ENCODE measurements around the gene TMA7B. TPM values are rescaled to one million over a fixed set of nuclear protein-coding genes. Genes with fewer than 3 reads are reported as not detected.

Gene TMA7B
- total RNA-seq, 2 donors from 2014 or later = 4.6 TPM; not detected in 1

DNA sequence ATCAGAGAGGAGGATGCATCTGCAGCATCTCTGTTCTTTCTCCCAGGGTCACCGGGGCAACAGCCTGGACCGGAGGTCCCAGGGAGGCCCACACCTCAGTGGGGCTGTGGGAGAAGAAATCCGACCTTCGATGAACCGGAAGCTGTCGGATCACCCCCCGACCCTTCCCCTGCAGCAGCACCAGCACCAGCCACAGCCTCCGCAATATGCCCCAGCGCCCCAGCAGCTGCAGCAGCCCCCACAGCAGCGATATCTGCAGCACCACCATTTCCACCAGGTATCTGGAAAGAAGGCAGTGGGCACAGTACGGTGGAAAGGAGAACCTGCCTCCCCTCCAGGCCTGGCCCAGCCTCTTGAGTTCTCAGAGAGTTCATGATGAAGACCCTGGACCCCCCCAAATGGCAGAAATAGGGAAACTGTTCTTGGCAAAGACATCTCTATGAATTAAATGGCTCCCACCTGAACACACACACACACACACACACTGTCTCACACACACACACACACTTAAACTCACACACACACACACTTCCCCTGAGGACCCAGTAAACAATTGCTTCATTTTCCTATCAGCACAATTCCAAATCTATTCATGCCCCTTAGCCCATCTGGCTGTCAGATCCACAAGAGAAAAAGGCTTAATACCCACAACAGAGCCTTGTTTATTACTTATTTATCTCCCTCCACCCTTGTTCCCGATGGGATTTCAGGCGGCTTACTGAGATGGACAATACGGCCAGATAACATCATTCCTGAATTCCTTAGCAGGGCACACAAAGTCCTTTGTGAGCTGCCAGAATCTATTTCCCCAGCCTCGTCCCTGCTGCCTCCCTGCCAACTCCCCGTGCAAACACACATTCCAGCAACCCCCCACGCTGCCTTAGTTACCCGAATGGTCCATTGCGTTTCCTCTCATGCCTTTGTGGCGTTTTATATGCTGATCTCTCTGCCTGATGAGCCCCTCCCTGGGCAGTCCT, 8.1 kb downstream of the TMA7B start:
- no peak overlapping the region for H3K4me3 ChIP-seq
- ATAC-seq (ENCODE audit: insufficient number of reproducible peaks, low FRiP score, low read depth) (no peak), DNase-seq (ENCODE audit: low spot score) (no peak)
- H3K27me3 ChIP-seq (replicated peaks; ENCODE audit: insufficient read depth) = no peaks in the 10 kb centered on the region
- H3K9me3 ChIP-seq = no peaks in the 10 kb centered on the region
- H3K27ac ChIP-seq = no peak overlapping the region
- H3K36me3 ChIP-seq = no peaks in the 10 kb centered on the region
- TF ChIP-seq, protein P1, sequence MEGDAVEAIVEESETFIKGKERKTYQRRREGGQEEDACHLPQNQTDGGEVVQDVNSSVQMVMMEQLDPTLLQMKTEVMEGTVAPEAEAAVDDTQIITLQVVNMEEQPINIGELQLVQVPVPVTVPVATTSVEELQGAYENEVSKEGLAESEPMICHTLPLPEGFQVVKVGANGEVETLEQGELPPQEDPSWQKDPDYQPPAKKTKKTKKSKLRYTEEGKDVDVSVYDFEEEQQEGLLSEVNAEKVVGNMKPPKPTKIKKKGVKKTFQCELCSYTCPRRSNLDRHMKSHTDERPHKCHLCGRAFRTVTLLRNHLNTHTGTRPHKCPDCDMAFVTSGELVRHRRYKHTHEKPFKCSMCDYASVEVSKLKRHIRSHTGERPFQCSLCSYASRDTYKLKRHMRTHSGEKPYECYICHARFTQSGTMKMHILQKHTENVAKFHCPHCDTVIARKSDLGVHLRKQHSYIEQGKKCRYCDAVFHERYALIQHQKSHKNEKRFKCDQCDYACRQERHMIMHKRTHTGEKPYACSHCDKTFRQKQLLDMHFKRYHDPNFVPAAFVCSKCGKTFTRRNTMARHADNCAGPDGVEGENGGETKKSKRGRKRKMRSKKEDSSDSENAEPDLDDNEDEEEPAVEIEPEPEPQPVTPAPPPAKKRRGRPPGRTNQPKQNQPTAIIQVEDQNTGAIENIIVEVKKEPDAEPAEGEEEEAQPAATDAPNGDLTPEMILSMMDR (IDR thresholded peaks at IDR 0.05) = no peak
- H3K4me1 ChIP-seq (ENCODE audit: control insufficient read depth in 1 of 2, low read depth in 2 of 2) = no peaks in the 10 kb centered on the region

GRCh38 chr22:39970742-39971141, 10.5 kb downstream of the TMA7B start:
- TF ChIP-seq, protein P1 (IDR thresholded peaks at IDR 0.05) = no peak
- no peak for ATAC-seq (ENCODE audit: insufficient number of reproducible peaks, low FRiP score, low read depth)

GRCh38 chr22:39972641-39973040, 12.4 kb downstream of the TMA7B start:
- Histone ChIP-seq H3K27me3 (replicated peaks; ENCODE audit: insufficient read depth) (no peaks in the 10 kb centered on the region), H3K4me3 (no peak overlapping the region)

More at GRCh38 chr22:39970742-39971141, 10.5 kb downstream of the TMA7B start:
- H3K4me3 ChIP-seq = no peak overlapping the region
- H3K9me3 ChIP-seq = no peaks in the 10 kb centered on the region
- DNase-seq (ENCODE audit: low spot score) = no peak
- H3K27me3 ChIP-seq (replicated peaks; ENCODE audit: insufficient read depth) = no peaks in the 10 kb centered on the region
- no peak overlapping the region for H3K27ac ChIP-seq
- no peaks in the 10 kb centered on the region for H3K4me1 ChIP-seq (ENCODE audit: control insufficient read depth in 1 of 2, low read depth in 2 of 2)
- no peaks in the 10 kb centered on the region for H3K36me3 ChIP-seq

GRCh38 chr22:39973656-39974055, 13.5 kb downstream of the TMA7B start:
- no peak for DNase-seq (ENCODE audit: low spot score)
- Histone ChIP-seq H3K27me3 (replicated peaks; ENCODE audit: insufficient read depth) (no peaks in the 10 kb centered on the region), H3K27ac (no peak overlapping the region)

More at GRCh38 chr22:39972641-39973040, 12.4 kb downstream of the TMA7B start:
- Histone ChIP-seq H3K4me1 (ENCODE audit: control insufficient read depth in 1 of 2, low read depth in 2 of 2) (no peaks in the 10 kb centered on the region), H3K36me3 (no peaks in the 10 kb centered on the region), H3K27ac (no peak overlapping the region), H3K9me3 (no peaks in the 10 kb centered on the region)
- no peak for ATAC-seq (ENCODE audit: insufficient number of reproducible peaks, low FRiP score, low read depth)
- DNase-seq (ENCODE audit: low spot score) = no peak
- TF ChIP-seq, protein P1 (IDR thresholded peaks at IDR 0.05) = no peak

DNA sequence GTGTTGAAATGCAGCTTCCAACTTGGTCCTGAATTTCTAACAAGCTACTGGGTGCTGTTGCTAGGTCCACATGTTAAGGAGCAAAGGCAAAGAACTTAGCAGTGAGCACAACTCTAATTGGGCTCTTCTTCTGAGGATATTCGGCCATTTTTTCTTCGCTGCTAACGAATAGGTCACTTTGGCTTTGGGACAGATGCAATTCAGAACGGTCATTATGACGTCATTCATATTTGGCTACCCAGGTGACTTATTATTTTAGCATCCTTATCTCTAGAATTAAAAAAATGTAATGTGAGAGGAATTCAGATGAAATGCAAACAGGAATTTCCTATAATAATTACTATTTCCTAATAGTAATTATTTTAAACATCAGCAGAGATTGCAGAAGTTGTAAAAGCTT, 13.9 kb downstream of the TMA7B start:
- no peak for ATAC-seq (ENCODE audit: insufficient number of reproducible peaks, low FRiP score, low read depth)
- TF ChIP-seq, protein P1 (IDR thresholded peaks at IDR 0.05) = no peak
- no peaks in the 10 kb centered on the region for H3K9me3 ChIP-seq
- H3K4me1 ChIP-seq (ENCODE audit: control insufficient read depth in 1 of 2, low read depth in 2 of 2) = no peaks in the 10 kb centered on the region
- no peaks in the 10 kb centered on the region for H3K27me3 ChIP-seq (replicated peaks; ENCODE audit: insufficient read depth)
- H3K4me3 ChIP-seq = no peak overlapping the region
- H3K27ac ChIP-seq = no peak overlapping the region
- no peaks in the 10 kb centered on the region for H3K36me3 ChIP-seq
- DNase-seq (ENCODE audit: low spot score) = no peak

More at GRCh38 chr22:39973656-39974055, 13.5 kb downstream of the TMA7B start:
- no peaks in the 10 kb centered on the region for H3K9me3 ChIP-seq
- ATAC-seq (ENCODE audit: insufficient number of reproducible peaks, low FRiP score, low read depth) = no peak
- TF ChIP-seq, protein P1 (IDR thresholded peaks at IDR 0.05) = no peak
- no peaks in the 10 kb centered on the region for H3K36me3 ChIP-seq
- no peaks in the 10 kb centered on the region for H3K4me1 ChIP-seq (ENCODE audit: control insufficient read depth in 1 of 2, low read depth in 2 of 2)
- no peak overlapping the region for H3K4me3 ChIP-seq
